HPDE6-E6E7 (cell line): ENCODE results near the gene FNBP1.
"Not testable (repeated sequence)": the region's sequence is repeated elsewhere in the genome, so short reads cannot be mapped to it uniquely, and the experiment has no call there.

Source experiments
- DNase-seq: peaks from one replicate; pipeline ENCODE4 v3.0.0; 2011; ENCODE audit warnings: missing footprints; ENCODE audit errors: extremely low spot score

The FNBP1 gene

GRCh38 chr9:129991139-129991538 is 51.9 kb downstream of the FNBP1 start:
- not testable (repeated sequence) for DNase-seq

GRCh38 chr9:129990269-129991010 is 52.5 kb downstream of the FNBP1 start:
- DNase-seq = no peak

GRCh38 chr9:129989740-129990139 is 53.2 kb downstream of the FNBP1 start:
- no peak for DNase-seq

GRCh38 chr9:129989362-129989708 is 53.7 kb downstream of the FNBP1 start:
- no peak for DNase-seq

- no peak for DNase-seq
Observed at GRCh38 chr9:129988607-129989361, 54.2 kb downstream of the FNBP1 start.

- DNase-seq = no peak
Observed at GRCh38 chr9:129987941-129988340, 55.0 kb downstream of the FNBP1 start.

- DNase-seq = no peak
Observed at GRCh38 chr9:129987047-129987446, 55.9 kb downstream of the FNBP1 start.

GRCh38 chr9:129984589-129984988 is 58.4 kb downstream of the FNBP1 start:
- not testable (repeated sequence) for DNase-seq

- DNase-seq = no peak
Observed at GRCh38 chr9:129983891-129984290, 59.1 kb downstream of the FNBP1 start.

GRCh38 chr9:129981180-129981907 is 61.6 kb downstream of the FNBP1 start:
- no peak for DNase-seq

GRCh38 chr9:129980224-129980623 is 62.8 kb downstream of the FNBP1 start:
- DNase-seq = not testable (repeated sequence)

GRCh38 chr9:129979071-129979745 is 63.8 kb downstream of the FNBP1 start:
- DNase-seq = no peak

- DNase-seq = no peak
Observed at GRCh38 chr9:129972816-129973215, 70.2 kb downstream of the FNBP1 start.

- peak; percentile 4 for DNase-seq
Observed at GRCh38 chr9:129968690-129969485, 74.1 kb downstream of the FNBP1 start.

GRCh38 chr9:129964901-129965734 is 77.9 kb downstream of the FNBP1 start:
- no peak for DNase-seq

GRCh38 chr9:129962889-129963703 is 79.9 kb downstream of the FNBP1 start:
- peak; percentile 11 for DNase-seq

- no peak for DNase-seq
Observed at GRCh38 chr9:129962451-129962864, 80.5 kb downstream of the FNBP1 start.

- no peak for DNase-seq
Observed at GRCh38 chr9:129958796-129959195, 84.2 kb downstream of the FNBP1 start.

- no peak for DNase-seq
Observed at GRCh38 chr9:129954868-129955550, 88.0 kb downstream of the FNBP1 start.
